Fibroblast of gingiva (primary cell): ENCODE data around the gene CHD8.
A peak's percentile ranks its signal among the peaks of the same experiment; 100 is the strongest.
"Not testable (repeated sequence)": the region's sequence is repeated elsewhere in the genome, so short reads cannot be mapped to it uniquely, and the experiment has no call there.

Experiments used
- DNase-seq: peaks from one replicate; pipeline ENCODE4 v3.0.0-alpha.2; 2011; ENCODE audit warnings: low read depth

The CHD8 gene

DNA sequence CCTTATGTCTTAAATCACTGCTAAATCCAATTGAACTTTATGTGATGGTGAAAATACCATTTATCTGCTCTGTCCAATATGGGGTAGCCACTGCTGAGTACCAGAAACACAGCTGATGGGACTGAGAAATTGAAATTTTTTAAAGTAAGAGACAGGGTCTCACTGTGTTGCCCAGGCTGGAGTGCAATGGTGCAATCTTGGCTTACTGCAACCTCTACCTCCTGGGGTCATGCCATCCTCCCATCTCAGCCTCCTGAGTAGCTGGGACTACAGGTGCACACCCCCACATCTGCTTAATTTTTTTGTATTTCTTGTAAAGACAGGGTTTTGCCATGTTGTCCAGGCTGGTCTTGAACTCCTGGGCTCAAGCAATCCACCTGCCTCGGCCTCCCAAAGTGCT, 83.1 kb downstream of the CHD8 start:
- DNase-seq: not testable (repeated sequence)

DNA sequence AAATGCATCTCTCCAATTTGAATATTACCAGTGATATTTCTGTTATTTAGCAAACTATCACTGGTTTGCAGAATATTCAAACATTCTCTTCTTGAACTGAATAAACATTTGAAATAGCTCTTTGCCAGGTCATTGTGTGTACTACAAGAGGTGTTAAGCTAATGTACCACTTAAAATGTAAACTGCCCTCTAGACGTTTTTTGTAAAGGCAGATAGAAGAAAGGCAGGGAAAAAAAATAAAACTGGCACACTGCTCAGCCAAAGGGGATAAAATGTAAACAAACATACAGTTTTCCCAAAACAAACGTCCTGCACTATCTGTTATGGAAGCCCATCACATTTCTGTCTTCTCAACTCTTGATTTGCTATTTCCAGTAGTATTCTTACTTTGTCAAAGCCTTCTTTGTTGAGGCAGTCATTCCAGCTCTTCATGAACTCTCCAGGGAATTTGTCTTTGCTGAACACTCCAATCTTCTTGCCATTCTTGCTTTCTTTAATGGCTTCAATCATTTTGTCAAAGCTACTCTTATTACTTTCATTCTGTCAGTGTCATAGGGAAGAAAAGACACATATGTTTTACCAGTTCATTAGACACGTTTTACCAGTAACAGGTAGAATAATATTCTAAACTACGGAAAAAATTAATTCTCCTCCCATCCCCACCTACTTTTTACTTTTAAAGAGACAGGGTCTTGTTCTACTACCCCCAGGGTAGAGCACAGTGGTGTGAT, 85.8 kb downstream of the CHD8 start:
- no peak for DNase-seq

DNA sequence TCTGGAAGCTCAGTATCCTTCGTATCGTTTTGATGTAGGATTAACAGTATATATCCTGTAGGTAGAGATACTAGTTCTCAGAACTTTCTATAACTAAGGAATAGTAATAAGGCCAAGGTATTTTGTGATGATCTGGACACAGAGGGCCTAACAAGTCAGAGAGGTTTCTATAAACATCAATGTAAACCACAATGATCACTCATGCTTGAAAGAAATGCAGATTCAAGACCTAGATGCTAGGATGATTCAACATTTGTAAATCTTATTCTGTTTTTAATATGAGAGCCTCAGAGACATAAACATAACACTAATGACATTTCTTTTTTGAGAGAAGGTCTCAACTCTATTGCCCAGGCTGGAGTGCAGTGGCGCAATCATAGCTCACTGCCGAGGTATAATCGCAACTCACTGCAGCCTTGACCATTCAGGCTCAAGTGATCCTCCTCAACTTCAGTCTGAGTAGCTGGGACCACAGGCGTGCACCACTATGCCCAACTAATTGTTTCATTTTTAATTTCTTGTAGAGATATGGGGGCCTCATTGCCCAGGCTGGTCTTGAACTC, 88.3 kb downstream of the CHD8 start:
- DNase-seq: no peak

DNA sequence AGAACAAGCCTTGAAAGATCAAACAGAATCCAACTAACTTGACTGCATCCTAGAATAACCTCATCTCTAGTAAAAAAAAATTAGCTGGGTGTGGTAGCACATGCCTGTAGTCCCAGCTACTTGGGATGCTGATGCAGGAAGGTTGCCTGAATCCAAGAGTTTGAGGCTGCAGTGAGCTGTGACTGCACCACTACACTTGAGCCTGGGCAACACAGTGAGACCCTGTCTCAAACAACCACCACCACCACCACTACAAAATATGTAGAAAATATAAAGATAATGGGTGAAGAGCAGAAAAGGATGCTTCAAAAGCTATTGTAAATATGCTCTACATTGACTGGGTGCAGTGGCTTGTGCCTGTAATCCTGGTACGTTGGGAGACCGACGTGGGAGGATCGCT, 99.4 kb downstream of the CHD8 start:
- DNase-seq: no peak

DNA sequence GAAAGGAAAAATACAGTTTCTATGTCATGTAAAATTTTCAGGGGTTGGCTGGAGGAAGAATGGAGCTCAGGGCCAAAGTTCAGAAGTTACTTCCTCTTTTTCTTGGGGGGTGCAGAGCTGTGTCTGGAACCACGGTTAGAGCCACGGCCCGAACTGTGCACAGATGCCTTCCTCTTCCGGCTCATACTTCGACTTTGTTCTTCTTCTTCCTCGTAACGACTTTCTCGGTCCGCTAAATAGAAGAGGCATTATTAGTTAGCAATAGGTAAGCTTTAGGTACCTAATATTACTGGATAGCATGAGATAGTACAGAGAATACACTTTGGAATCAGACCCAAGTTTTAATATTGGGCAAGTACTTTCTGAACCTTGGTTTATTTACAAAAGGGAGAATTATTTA, 103.3 kb downstream of the CHD8 start:
- no peak for DNase-seq

DNA sequence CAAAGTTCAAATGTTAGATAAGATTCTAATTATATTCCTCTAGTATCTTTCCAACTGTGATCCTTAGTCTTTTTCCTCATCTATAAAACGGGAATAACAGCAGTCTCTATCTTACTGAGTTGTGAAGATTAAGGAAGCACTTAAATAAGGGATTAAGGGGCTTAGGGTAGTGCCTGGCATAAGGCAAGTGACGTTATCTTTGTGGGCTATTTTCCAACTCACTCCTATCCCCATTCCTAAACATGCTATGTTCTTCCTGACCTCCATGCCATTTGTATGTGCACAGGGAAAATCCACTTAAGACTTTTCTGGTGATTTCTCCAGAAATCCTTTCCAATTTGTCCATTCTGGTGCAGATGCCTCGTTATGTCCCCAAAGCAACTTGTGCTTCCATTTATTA, 105.4 kb downstream of the CHD8 start:
- DNase-seq: no peak

DNA sequence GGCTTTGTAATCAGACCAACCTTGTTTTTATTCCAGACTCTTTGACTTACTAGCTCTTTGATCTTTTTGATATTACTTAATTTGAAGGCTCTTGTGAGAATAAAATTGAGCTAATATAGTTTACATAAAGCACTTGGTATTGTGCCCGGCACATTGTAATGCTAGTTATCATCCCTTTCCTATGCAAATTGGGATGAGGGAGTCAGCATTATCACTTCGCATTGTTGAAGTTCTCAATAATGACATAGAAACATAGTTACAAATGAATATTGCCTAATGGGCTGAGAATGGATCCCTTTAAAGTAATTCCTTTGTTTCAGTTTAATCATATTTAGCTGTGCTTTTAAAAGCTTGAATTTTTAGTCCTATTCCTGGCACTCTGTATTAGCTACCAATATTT, 108.7 kb downstream of the CHD8 start:
- DNase-seq: peak; percentile 2

DNA sequence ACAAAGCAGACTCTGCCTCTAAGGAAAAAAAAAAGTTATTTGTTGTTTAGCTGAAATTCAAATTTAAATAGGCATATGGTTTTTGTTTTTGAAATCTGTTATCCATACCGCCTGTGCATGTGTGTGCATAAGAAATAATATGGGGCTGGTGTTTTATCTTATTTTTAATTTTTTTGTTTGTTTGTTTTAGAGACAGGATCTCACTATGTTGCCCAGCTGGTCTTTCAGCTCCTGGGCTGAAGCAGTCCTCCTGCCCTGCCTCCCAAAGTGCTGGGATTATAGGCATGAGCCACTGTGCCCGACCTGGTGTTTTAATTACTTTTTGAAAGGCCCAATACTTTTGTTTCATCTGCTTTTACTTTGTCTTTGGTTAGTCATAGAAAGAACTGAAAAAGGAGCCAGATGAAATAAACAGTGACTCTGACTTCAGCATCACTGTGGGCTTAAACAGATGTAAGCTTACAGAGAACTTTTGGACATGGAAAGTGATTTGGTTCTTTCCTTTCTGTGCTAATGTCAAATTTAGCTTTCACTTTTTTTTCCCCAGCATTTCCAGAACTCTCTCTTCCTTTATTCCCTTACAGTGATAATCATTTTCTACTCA, 109.3 kb downstream of the CHD8 start:
- peak; percentile 65 for DNase-seq

DNA sequence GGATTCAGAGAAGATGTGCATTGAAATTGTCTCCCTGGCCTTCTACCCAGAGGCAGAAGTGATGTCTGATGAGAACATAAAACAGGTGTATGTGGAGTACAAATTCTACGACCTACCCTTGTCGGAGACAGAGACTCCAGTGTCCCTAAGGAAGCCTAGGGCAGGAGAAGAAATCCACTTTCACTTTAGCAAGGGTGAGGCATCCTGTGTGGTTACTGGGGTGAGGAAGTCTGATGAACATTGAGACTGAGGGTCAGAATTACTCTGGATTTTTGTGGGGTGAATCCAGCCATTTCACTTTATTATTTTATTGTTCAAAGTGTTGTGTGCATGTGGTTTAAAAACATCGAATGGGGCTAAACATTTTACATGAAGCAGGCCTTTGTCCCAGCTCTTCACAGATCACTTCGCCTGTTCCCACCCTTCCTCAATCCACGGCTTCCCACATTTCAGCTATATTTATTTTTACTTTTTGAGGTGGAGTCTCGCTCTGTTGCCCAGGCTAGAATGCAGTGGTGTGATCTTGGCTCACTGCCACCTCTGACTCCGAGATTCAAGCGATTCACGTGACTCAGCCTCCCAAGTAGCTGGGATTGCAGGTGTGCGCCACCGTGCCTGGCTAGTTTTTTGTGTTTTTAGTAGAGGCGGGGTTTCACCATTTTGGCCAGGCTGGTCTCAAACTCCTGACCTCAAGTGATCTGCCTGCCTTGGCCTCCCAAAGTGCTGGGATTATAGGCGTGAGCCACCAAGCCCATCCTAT, 112.7 kb downstream of the CHD8 start:
- no peak for DNase-seq
